WTC11 (cell line): ENCODE measurements around the gene KCMF1. TPM values are rescaled to one million over a fixed set of nuclear protein-coding genes. Genes with fewer than 3 reads are reported as not detected.
A peak's percentile ranks its signal among the peaks of the same experiment; 100 is the strongest.

Experiments used
- ATAC-seq: fragments of 200-7000 bp; cut with Tn5 transposase; 2 replicates; pipeline ENCODE4 v1.10.0; 2021; ENCODE audit warnings: mild to moderate bottlenecking, moderate library complexity
- CTCF ChIA-PET: fragments of 300-600 bp; sonication (Branson Sonifier 250); formaldehyde crosslinking; loops from one replicate; lab custom pipeline; 2021; ENCODE audit warnings: antibody characterized with exemption; lab: Charles Lee
- POLR2A ChIA-PET: fragments of 350-600 bp; sonication (Branson Sonifier 250); formaldehyde crosslinking; loops from one replicate; lab custom pipeline; 2021; ENCODE audit warnings: antibody characterized with exemption; lab: Charles Lee
- DNase-seq: peaks from one replicate; pipeline ENCODE4 v3.0.0; 2021; ENCODE audit warnings: low spot score
- H3K27ac Mint-ChIP-seq: 2 replicates; pipeline ENCODE4 v1.8.0; 2021; ENCODE audit warnings: mixed read lengths
- H3K27me3 Mint-ChIP-seq: 2 replicates; pipeline ENCODE4 v1.8.0; 2021; ENCODE audit warnings: low read depth, mild to moderate bottlenecking, moderate library complexity, mixed read lengths
- H3K36me3 Mint-ChIP-seq: 2 replicates; pipeline ENCODE4 v1.8.0; 2021; ENCODE audit warnings: mixed read lengths
- H3K4me1 Mint-ChIP-seq: 2 replicates; pipeline ENCODE4 v1.8.0; 2022; ENCODE audit warnings: mixed read lengths
- H3K4me3 Mint-ChIP-seq: 2 replicates; pipeline ENCODE4 v1.8.0; 2021; ENCODE audit warnings: mild to moderate bottlenecking, moderate library complexity, mixed read lengths
- H3K9me3 Mint-ChIP-seq: 2 replicates; pipeline ENCODE4 v1.8.0; 2021; ENCODE audit warnings: mixed read lengths
- FOXP1 ChIP-seq: sonication (generic); formaldehyde crosslinking; IDR thresholded peaks from 2 replicates; pipeline ENCODE4 v1.8.0; 2022; ENCODE audit warnings: missing genetic modification reagents, mild to moderate bottlenecking, moderate library complexity, borderline replicate concordance
- GABPB1 ChIP-seq: sonication (generic); formaldehyde crosslinking; IDR thresholded peaks from 2 replicates; pipeline ENCODE4 v1.8.1; 2023; ENCODE audit warnings: mild to moderate bottlenecking, missing genetic modification reagents
- GRHL2 ChIP-seq: fragments of 250-450 bp; sonication (Bioruptor Pico); IDR thresholded peaks from 2 replicates; pipeline ENCODE4 v1.8.0; 2022; ENCODE audit warnings: mild to moderate bottlenecking, moderate library complexity; ENCODE audit not compliant: insufficient replicate concordance, severe bottlenecking
- GTF2I ChIP-seq: fragments of 250-450 bp; sonication (Bioruptor Pico); conservative IDR thresholded peaks from 2 replicates; pipeline ENCODE4 v1.4.0; 2021; ENCODE audit warnings: mild to moderate bottlenecking
- HMGA2 ChIP-seq: fragments of 250-450 bp; sonication (Bioruptor Pico); IDR thresholded peaks from 2 replicates; pipeline ENCODE4 v1.4.0; 2021; ENCODE audit warnings: mild to moderate bottlenecking, moderate library complexity
- MAX ChIP-seq: sonication (generic); formaldehyde crosslinking; IDR thresholded peaks from 2 replicates; pipeline ENCODE4 v1.8.0; 2022; ENCODE audit warnings: mild to moderate bottlenecking, missing genetic modification reagents
- OVOL2 ChIP-seq: fragments of 250-450 bp; sonication (Bioruptor Pico); IDR thresholded peaks from 2 replicates; pipeline ENCODE4 v1.9.0; 2021; ENCODE audit warnings: mild to moderate bottlenecking, borderline replicate concordance
- SMAD3 ChIP-seq: sonication (generic); formaldehyde crosslinking; IDR thresholded peaks from 2 replicates; pipeline ENCODE4 v1.8.0; 2022; ENCODE audit warnings: missing genetic modification reagents, mild to moderate bottlenecking, borderline replicate concordance
- STAT6 ChIP-seq: sonication (generic); formaldehyde crosslinking; conservative IDR thresholded peaks from 2 replicates; pipeline ENCODE4 v1.8.1; 2023; ENCODE audit warnings: mild to moderate bottlenecking, low read depth, missing genetic modification reagents, moderate library complexity
- ZMAT4 ChIP-seq: fragments of 250-450 bp; sonication (Bioruptor Pico); IDR thresholded peaks from 2 replicates; pipeline ENCODE4 v1.9.0; 2021; ENCODE audit warnings: mild to moderate bottlenecking
- ZNF138 ChIP-seq: sonication (generic); formaldehyde crosslinking; conservative IDR thresholded peaks from 2 replicates; pipeline ENCODE4 v1.8.1; 2022; ENCODE audit warnings: mild to moderate bottlenecking, moderate library complexity, missing genetic modification reagents
- ZNF396 ChIP-seq: fragments of 250-450 bp; sonication (Bioruptor Pico); IDR thresholded peaks from 2 replicates; pipeline ENCODE4 v1.8.0; 2021; ENCODE audit warnings: mild to moderate bottlenecking, moderate library complexity, borderline replicate concordance
- ZNF423 ChIP-seq: fragments of 250-450 bp; sonication (Bioruptor Pico); IDR thresholded peaks from 2 replicates; pipeline ENCODE4 v2.1.2; 2022; ENCODE audit warnings: mild to moderate bottlenecking, moderate library complexity
- ZNF532 ChIP-seq: fragments of 250-450 bp; sonication (Bioruptor Pico); IDR thresholded peaks from 2 replicates; pipeline ENCODE4 v1.9.0; 2021; ENCODE audit warnings: mild to moderate bottlenecking, borderline replicate concordance
- total RNA-seq: library from RNA; stranded (reverse); gene quantifications from 3 replicates; pipeline ENCODE4 v1.2.3, GENCODE V29; 2021
- TF ChIP-seq, protein P1 (sequence below): sonication (generic); formaldehyde crosslinking; IDR thresholded peaks from 2 replicates; pipeline ENCODE4 v1.8.1; 2023; ENCODE audit warnings: mild to moderate bottlenecking, missing genetic modification reagents
- TF ChIP-seq, protein P2 (sequence below): sonication (generic); formaldehyde crosslinking; IDR thresholded peaks from 2 replicates; pipeline ENCODE4 v1.8.0; 2022; ENCODE audit warnings: mild to moderate bottlenecking, missing genetic modification reagents
- TF ChIP-seq, protein P3 (sequence below): fragments of 250-450 bp; sonication (Bioruptor Pico); IDR thresholded peaks from 2 replicates; pipeline ENCODE4 v1.8.0; 2021; ENCODE audit warnings: mild to moderate bottlenecking
- TF ChIP-seq, protein P4 (sequence below): sonication (generic); formaldehyde crosslinking; IDR thresholded peaks from 2 replicates; pipeline ENCODE4 v1.8.0; 2022; ENCODE audit warnings: missing genetic modification reagents

Gene KCMF1
- total RNA-seq, 1 experiment from 2014 or later: 117 TPM

DNA sequence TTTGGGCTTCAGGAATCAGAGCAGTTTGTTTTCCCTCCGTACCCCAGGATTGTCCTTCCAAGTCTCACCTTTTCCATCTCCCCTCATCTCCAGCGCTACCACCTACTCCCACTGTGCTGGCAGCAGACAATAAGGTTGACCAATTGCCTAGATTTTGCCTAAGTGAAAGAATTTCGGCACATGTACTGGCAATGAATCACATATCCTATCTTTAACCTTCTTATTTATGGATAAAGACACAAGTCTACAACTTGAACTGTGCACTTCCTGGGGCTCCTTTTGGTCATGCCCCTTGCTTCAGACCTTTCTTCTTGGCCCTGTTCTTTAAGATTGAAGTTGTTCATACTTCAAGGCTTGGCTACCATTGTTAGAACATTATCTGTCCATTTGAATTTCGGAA lies 71.4 kb downstream of the KCMF1 start:
- ChIA-PET POLR2A (no interaction called here), CTCF (interaction anchor here (1.2 kb wide), 1 partner anchor 25 kb away, joined by 3 read pairs; no protein-coding TSS in a partner anchor)
- H3K4me3 Mint-ChIP-seq: no peak overlapping the region
- 0 out of 2 replicates have a peak overlapping the region, but pooled peaks have one; percentile 9 for H3K27ac Mint-ChIP-seq
- DNase-seq (no peak), ATAC-seq (no peak)
- no peaks in the 10 kb centered on the region for H3K4me1 Mint-ChIP-seq
- H3K36me3 Mint-ChIP-seq: peaks cover 37% of the 10 kb centered on the region
- no peaks in the 10 kb centered on the region for H3K9me3 Mint-ChIP-seq
- H3K27me3 Mint-ChIP-seq: no peaks in the 10 kb centered on the region
- TF ChIP-seq ZNF423 (CRISPR knock-in tag) (no peak), GRHL2 (CRISPR knock-in tag) (no peak), FOXP1 (no peak), OVOL2 (no peak), GTF2I (no peak), STAT6 (no peak), ZNF532 (CRISPR knock-in tag) (no peak), ZNF138 (CRISPR knock-in tag) (no peak), GABPB1 (CRISPR knock-in tag) (no peak), SMAD3 (CRISPR knock-in tag) (no peak), ZMAT4 (CRISPR knock-in tag) (no peak)
- TF ChIP-seq, protein P1, sequence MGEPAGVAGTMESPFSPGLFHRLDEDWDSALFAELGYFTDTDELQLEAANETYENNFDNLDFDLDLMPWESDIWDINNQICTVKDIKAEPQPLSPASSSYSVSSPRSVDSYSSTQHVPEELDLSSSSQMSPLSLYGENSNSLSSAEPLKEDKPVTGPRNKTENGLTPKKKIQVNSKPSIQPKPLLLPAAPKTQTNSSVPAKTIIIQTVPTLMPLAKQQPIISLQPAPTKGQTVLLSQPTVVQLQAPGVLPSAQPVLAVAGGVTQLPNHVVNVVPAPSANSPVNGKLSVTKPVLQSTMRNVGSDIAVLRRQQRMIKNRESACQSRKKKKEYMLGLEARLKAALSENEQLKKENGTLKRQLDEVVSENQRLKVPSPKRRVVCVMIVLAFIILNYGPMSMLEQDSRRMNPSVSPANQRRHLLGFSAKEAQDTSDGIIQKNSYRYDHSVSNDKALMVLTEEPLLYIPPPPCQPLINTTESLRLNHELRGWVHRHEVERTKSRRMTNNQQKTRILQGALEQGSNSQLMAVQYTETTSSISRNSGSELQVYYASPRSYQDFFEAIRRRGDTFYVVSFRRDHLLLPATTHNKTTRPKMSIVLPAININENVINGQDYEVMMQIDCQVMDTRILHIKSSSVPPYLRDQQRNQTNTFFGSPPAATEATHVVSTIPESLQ (CRISPR knock-in tag): no peak

DNA sequence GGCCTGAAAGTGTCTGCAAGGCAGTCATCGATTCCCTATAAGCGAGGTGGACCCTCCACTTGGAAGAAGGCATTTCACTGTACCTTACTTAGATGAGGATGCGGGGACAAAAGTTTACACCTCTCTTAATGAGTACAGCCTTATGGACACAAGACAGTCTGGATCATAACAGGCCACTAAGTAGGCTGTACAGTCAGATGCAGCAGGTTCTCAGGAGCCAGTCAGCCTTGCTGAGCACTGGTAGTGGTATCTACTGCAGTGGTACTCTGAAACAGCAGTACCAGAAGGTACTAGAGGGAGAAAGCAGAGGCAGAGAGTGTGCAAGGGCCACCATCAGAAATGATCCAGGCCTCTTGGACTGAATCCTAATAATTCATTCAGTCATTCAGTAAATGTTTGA lies 77.6 kb downstream of the KCMF1 start:
- Mint-ChIP-seq H3K9me3 (no peaks in the 10 kb centered on the region), H3K27ac (peak overlapping the region; percentile 86)
- no peak for TF ChIP-seq HMGA2 (CRISPR knock-in tag)
- TF ChIP-seq MAX (CRISPR knock-in tag): no peak
- TF ChIP-seq, protein P2, sequence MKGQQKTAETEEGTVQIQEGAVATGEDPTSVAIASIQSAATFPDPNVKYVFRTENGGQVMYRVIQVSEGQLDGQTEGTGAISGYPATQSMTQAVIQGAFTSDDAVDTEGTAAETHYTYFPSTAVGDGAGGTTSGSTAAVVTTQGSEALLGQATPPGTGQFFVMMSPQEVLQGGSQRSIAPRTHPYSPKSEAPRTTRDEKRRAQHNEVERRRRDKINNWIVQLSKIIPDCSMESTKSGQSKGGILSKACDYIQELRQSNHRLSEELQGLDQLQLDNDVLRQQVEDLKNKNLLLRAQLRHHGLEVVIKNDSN: no peak
- TF ChIP-seq, protein P3, sequence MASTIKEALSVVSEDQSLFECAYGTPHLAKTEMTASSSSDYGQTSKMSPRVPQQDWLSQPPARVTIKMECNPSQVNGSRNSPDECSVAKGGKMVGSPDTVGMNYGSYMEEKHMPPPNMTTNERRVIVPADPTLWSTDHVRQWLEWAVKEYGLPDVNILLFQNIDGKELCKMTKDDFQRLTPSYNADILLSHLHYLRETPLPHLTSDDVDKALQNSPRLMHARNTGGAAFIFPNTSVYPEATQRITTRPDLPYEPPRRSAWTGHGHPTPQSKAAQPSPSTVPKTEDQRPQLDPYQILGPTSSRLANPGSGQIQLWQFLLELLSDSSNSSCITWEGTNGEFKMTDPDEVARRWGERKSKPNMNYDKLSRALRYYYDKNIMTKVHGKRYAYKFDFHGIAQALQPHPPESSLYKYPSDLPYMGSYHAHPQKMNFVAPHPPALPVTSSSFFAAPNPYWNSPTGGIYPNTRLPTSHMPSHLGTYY (CRISPR knock-in tag): no peak
- TF ChIP-seq, protein P4, sequence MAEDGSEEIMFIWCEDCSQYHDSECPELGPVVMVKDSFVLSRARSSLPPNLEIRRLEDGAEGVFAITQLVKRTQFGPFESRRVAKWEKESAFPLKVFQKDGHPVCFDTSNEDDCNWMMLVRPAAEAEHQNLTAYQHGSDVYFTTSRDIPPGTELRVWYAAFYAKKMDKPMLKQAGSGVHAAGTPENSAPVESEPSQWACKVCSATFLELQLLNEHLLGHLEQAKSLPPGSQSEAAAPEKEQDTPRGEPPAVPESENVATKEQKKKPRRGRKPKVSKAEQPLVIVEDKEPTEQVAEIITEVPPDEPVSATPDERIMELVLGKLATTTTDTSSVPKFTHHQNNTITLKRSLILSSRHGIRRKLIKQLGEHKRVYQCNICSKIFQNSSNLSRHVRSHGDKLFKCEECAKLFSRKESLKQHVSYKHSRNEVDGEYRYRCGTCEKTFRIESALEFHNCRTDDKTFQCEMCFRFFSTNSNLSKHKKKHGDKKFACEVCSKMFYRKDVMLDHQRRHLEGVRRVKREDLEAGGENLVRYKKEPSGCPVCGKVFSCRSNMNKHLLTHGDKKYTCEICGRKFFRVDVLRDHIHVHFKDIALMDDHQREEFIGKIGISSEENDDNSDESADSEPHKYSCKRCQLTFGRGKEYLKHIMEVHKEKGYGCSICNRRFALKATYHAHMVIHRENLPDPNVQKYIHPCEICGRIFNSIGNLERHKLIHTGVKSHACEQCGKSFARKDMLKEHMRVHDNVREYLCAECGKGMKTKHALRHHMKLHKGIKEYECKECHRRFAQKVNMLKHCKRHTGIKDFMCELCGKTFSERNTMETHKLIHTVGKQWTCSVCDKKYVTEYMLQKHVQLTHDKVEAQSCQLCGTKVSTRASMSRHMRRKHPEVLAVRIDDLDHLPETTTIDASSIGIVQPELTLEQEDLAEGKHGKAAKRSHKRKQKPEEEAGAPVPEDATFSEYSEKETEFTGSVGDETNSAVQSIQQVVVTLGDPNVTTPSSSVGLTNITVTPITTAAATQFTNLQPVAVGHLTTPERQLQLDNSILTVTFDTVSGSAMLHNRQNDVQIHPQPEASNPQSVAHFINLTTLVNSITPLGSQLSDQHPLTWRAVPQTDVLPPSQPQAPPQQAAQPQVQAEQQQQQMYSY (CRISPR knock-in tag): no peak
- no peak for TF ChIP-seq ZNF396

More for the DNA sequence above, 77.6 kb downstream of the KCMF1 start:
- ATAC-seq: no peak
- Mint-ChIP-seq H3K36me3 (peaks cover 46% of the 10 kb centered on the region), H3K4me3 (no peak overlapping the region), H3K4me1 (peaks cover 7% of the 10 kb centered on the region), H3K27me3 (no peaks in the 10 kb centered on the region)
- no peak for DNase-seq
- ChIA-PET CTCF (interaction anchor here (1.4 kb wide), 1 partner anchor 252 kb away, joined by 4 read pairs; no protein-coding TSS in a partner anchor), POLR2A (no interaction called here)
